HL-60 (cell line): ENCODE data around the gene FLYWCH2.

Experiments used
- DNase-seq, 2 experiments: peaks; one replicate each; pipeline ENCODE4 v3.0.0-alpha.2; 2010 to 2020; ENCODE audit warnings: low read depth in 1 of 2, low spot score in 1 of 2
- H3K27ac ChIP-seq: fragments of 250-450 bp; sonication (Bioruptor Pico); replicated peaks from 2 replicates; pipeline ENCODE4 v1.5.1; 2020; ENCODE audit warnings: mild to moderate bottlenecking, moderate library complexity
- H3K27me3 ChIP-seq: fragments of 250-450 bp; sonication (Bioruptor Pico); 2 replicates; pipeline ENCODE4 v1.5.1; 2021; ENCODE audit warnings: mild to moderate bottlenecking, moderate library complexity; ENCODE audit not compliant: insufficient read depth, poor library complexity, severe bottlenecking
- H3K4me3 ChIP-seq: replicated peaks from 2 replicates; pipeline ENCODE4 v1.5.1; 2011; ENCODE audit warnings: mild to moderate bottlenecking, control low read depth, low read length; ENCODE audit not compliant: insufficient read depth
- CTCF ChIP-seq: IDR thresholded peaks from one replicate; pipeline ENCODE4 v1.5.1; 2011; ENCODE audit warnings: low read length, control low read depth, inconsistent platforms; ENCODE audit not compliant: insufficient read depth
- GABPA ChIP-seq: IDR thresholded peaks from 2 replicates; pipeline ENCODE4 v1.6.1; 2012; ENCODE audit warnings: low read depth
- POLR2AphosphoS5 ChIP-seq: IDR thresholded peaks from 2 replicates; pipeline ENCODE4 v1.6.1; 2012; ENCODE audit warnings: low read depth
- REST ChIP-seq: IDR thresholded peaks from 2 replicates; pipeline ENCODE4 v1.6.1; 2012; ENCODE audit warnings: low read depth; ENCODE audit not compliant: insufficient replicate concordance
- SPI1 ChIP-seq: IDR thresholded peaks from 2 replicates; pipeline ENCODE4 v1.6.1; 2012; ENCODE audit warnings: low read depth, mild to moderate bottlenecking, borderline replicate concordance

The FLYWCH2 gene

DNA sequence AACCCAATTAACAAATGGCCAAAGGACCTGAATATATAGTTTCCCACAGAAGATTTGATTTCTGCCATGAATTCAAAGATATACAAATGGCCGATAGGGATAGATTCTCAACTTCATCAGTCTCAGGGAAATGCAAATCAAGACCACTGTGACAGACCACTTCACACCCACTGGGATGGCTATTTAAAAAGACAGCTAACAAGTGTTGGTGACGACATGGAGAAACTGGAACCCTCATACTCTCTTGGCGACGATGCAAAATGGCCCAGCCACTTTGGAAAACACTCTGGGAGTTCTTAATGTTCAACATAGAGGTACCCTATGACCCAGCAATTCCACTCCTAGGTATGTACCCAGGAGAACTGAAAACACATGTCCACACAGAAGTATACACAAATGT lies 63.6 kb downstream of the FLYWCH2 start:
- no peak overlapping the region for H3K27ac ChIP-seq
- no peak for TF ChIP-seq GABPA
- no peak for TF ChIP-seq POLR2AphosphoS5
- no peak for TF ChIP-seq REST
- TF ChIP-seq SPI1 = no peak
- TF ChIP-seq CTCF = no peak
- no peak for DNase-seq
- no peaks in the 10 kb centered on the region for H3K27me3 ChIP-seq
- H3K4me3 ChIP-seq = no peak overlapping the region
